WI38 (cell line): Measurements from ENCODE around the gene ORC1.

Experiments
- H3K4me3 ChIP-seq: 2 replicates; pipeline ENCODE4 v1.5.1; 2011; ENCODE audit warnings: low read depth, mild to moderate bottlenecking, control low read depth, low read length
- CTCF ChIP-seq: IDR thresholded peaks from 2 replicates; pipeline ENCODE4 v1.5.1; 2012; ENCODE audit warnings: low read depth, mild to moderate bottlenecking, control low read depth, low read length

ORC1 gene

GRCh38 chr1:52325786-52326185 lies 78.4 kb downstream of the ORC1 start:
- H3K4me3 ChIP-seq, result no peak overlapping the region
- no peak for TF ChIP-seq CTCF

GRCh38 chr1:52323731-52324130 lies 80.5 kb downstream of the ORC1 start:
- TF ChIP-seq CTCF, result no peak
- no peak overlapping the region for H3K4me3 ChIP-seq
